ENCODE measurements around the gene CSK. TPM values are rescaled to one million over a fixed set of nuclear protein-coding genes. Genes with fewer than 3 reads are reported as not detected.

CSK gene
- total and polyA plus RNA-seq, 2 of the 8 experiments (the other 6 are each of a cell fraction or from before 2014, with no cell fraction given), result 13.7 to 50.2 TPM

DNA sequence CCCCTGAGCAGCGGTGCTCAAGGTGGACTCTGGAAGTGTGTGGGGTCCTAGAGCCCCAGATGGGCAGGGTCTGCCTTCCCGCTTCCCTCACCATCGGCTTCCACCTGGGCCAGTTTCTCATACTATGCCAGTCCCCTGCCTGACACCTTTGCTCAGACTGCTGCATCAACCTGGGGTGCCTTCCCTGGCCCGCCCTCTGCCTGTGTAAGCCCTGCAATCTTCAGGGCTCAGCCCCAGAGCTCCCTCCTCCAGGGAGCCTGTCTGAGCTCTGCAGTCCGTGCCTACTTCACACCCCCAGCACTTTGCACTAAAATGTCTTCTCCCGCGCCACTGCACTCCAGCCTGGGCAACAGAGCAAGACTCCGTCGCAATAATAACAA, 13.1 kb downstream of the CSK start:
- 94% methylated on average over 9 of the region's 9 CpGs; no CpG with 5 or more reads in 1 of the 2 experiments for WGBS, 2 experiments (ENCODE audit: extremely low coverage in 1 of 2, insufficient coverage in 1 of 2, insufficient read length in 1 of 2, insufficient replicate concordance in 2 of 2, low coverage in 1 of 2, low lambda C conversion rate in 2 of 2, missing lambda C conversion rate in 1 of 2)
- H2BK5ac ChIP-seq (ENCODE audit: low read depth, low read length), result no peak overlapping the region
- H3K23ac ChIP-seq (ENCODE audit: insufficient read length), result no peak overlapping the region
- H3K18ac ChIP-seq (ENCODE audit: extremely low read depth, low read length), result no peak overlapping the region
- peaks cover 23 to 42% of the 10 kb centered on the region in 2 experiments for H4K20me1 ChIP-seq (replicated peaks in 1 of 2; ENCODE audit: control insufficient read depth in 1 of 2, insufficient read depth in 2 of 2, low read length in 2 of 2)
- H3K14ac ChIP-seq (ENCODE audit: insufficient read length), result no peak overlapping the region
- DNase-seq (ENCODE audit: low read depth in 1 of 2, low spot score in 2 of 2) (no peak), FAIRE-seq (no peak)
- no peak overlapping the region for H4K5ac ChIP-seq (ENCODE audit: insufficient read length, low read depth, low read length)
- no peak overlapping the region for H2AFZ ChIP-seq (ENCODE audit: low read length)
- no peak overlapping the region for H2BK120ac ChIP-seq (replicated peaks; ENCODE audit: low read depth, low read length)
- ChIA-PET CTCF (ENCODE audit: partially characterized antibody) (interaction anchor here (0.8 to 53.7 kb wide), 7 partner anchors 7 to 170 kb away, joined by 3 to 1439 read pairs (median 23); partner anchors contain the start of genes CLK3 and CSK), POLR2A (ENCODE audit: partially characterized antibody) (interaction anchor here (0.8 to 1.0 kb wide), 2 partner anchors 11 to 13 kb away, joined by 3 to 6 read pairs; no protein-coding TSS in a partner anchor)
- no peak overlapping the region for H2BK20ac ChIP-seq (ENCODE audit: low read length)
- peaks cover 0 to 8% (median 4%) of the 10 kb centered on the region in 4 experiments; a peak in 5 of 7 replicates for H3K4me1 ChIP-seq (replicated peaks in 1 of 4; ENCODE audit: control insufficient read depth in 3 of 4, insufficient read depth in 4 of 4, low read length in 3 of 4)
- H3K4me2 ChIP-seq (ENCODE audit: insufficient read depth in 1 of 2, low read depth in 2 of 2, low read length in 2 of 2), result no peak overlapping the region
- H4K8ac ChIP-seq (ENCODE audit: extremely low read depth, insufficient read depth, low read length), result no peak overlapping the region
- H3K79me2 ChIP-seq (ENCODE audit: control insufficient read depth in 1 of 2, insufficient read depth in 2 of 2, low read length in 2 of 2), result peaks cover 0 to 4% of the 10 kb centered on the region in 2 experiments; a peak in 1 of 4 replicates
- H2BK15ac ChIP-seq (ENCODE audit: low read length), result no peak overlapping the region
- no peak overlapping the region for H3K4ac ChIP-seq (replicated peaks; ENCODE audit: insufficient read length, low read depth, low read length)
- no peak overlapping the region for H3K27ac ChIP-seq (ENCODE audit: low read depth, low read length)
- H3K9ac ChIP-seq (replicated peaks in 1 of 4; ENCODE audit: extremely low read depth in 1 of 4, low read depth in 3 of 4, low read length in 3 of 4), result no peak overlapping the region
- peaks cover 16% of the 10 kb centered on the region; the same call in 1 of the 2 replicates for H3K79me1 ChIP-seq (ENCODE audit: low read depth, low read length)
- no peaks in the 10 kb centered on the region for H3K36me3 ChIP-seq (ENCODE audit: control insufficient read depth in 2 of 4, insufficient read depth in 4 of 4, low read length in 3 of 4)
- H3K23me2 ChIP-seq (ENCODE audit: low read depth, low read length), result no peaks in the 10 kb centered on the region
- H3K27me3 ChIP-seq (replicated peaks in 1 of 4; ENCODE audit: control insufficient read depth in 3 of 4, extremely low read depth in 1 of 4, insufficient read depth in 3 of 4, low read length in 3 of 4), result no peaks in the 10 kb centered on the region
- no peak overlapping the region for H3K4me3 ChIP-seq (ENCODE audit: extremely low read depth in 1 of 4, insufficient read depth in 2 of 4, low read depth in 3 of 4, low read length in 4 of 4)
- H4K91ac ChIP-seq (replicated peaks; ENCODE audit: insufficient read length, low read length), result no peak overlapping the region
- no peak overlapping the region for H2AK5ac ChIP-seq (ENCODE audit: low read depth, low read length)
- H2BK12ac ChIP-seq (ENCODE audit: low read depth, low read length), result no peak overlapping the region
- H3K9me3 ChIP-seq (ENCODE audit: insufficient read depth in 2 of 2, low read depth in 1 of 2, low read length in 1 of 2), result no peaks in the 10 kb centered on the region
- H3K56ac ChIP-seq (replicated peaks; ENCODE audit: insufficient read length, low read depth, low read length), result no peak overlapping the region
- TF ChIP-seq BCL11A (IDR thresholded peaks at IDR 0.05; ENCODE audit: low read depth in 2 of 2, low read length in 2 of 2) (no peak), MAX (IDR thresholded peaks at IDR 0.05) (no peak), CBX5 (IDR thresholded peaks at IDR 0.05; ENCODE audit: low read depth, low read length) (no peak), BACH1 (IDR thresholded peaks at IDR 0.05; ENCODE audit: low read length) (no peak), SP2 (IDR thresholded peaks at IDR 0.05; ENCODE audit: low read length) (no peak), EZH2 (IDR thresholded peaks at IDR 0.05; ENCODE audit: low read depth, low read length, severe bottlenecking) (no peak), GABPA (IDR thresholded peaks at IDR 0.05; ENCODE audit: borderline replicate concordance, insufficient read depth, low read length) (no peak), TCF12 (IDR thresholded peaks at IDR 0.05; ENCODE audit: low read depth, low read length) (no peak), JUN (IDR thresholded peaks at IDR 0.05; ENCODE audit: low read depth, low read length) (no peak), KDM5A (IDR thresholded peaks at IDR 0.05; ENCODE audit: low read length) (no peak), CHD1 (IDR thresholded peaks at IDR 0.05; ENCODE audit: low read depth, low read length) (no peak), HDAC2 (IDR thresholded peaks at IDR 0.05; ENCODE audit: borderline replicate concordance in 1 of 2, low read depth in 2 of 2, low read length in 2 of 2) (no peak), TBP (IDR thresholded peaks at IDR 0.05; ENCODE audit: low read depth, low read length) (no peak), JUND (IDR thresholded peaks at IDR 0.05; ENCODE audit: low read length) (no peak)
